ENCODE measurements around the gene CES1. TPM values are rescaled to one million over a fixed set of nuclear protein-coding genes. Genes with fewer than 3 reads are reported as not detected.
"Not testable (repeated sequence)": the region's sequence is repeated elsewhere in the genome, so short reads cannot be mapped to it uniquely, and the experiment has no call there.

CES1 gene
- total RNA-seq, 1 experiment from 2014 or later, result 1.5 TPM

- H3K27ac Mint-ChIP-seq; H3K9me3 Mint-ChIP-seq; H3K4me3 Mint-ChIP-seq; DNase-seq (ENCODE audit: low spot score); H3K4me1 Mint-ChIP-seq; ATAC-seq; POLR2A ChIA-PET; H3K27me3 Mint-ChIP-seq (ENCODE audit: low read depth); H3K36me3 Mint-ChIP-seq; CTCF ChIA-PET: not testable (repeated sequence)
These were observed 41.4 kb downstream of the CES1 start for GRCh38 chr16:55791512-55791911.

- H3K27ac Mint-ChIP-seq; H3K36me3 Mint-ChIP-seq; DNase-seq (ENCODE audit: low spot score); H3K4me1 Mint-ChIP-seq; H3K9me3 Mint-ChIP-seq; POLR2A ChIA-PET; H3K4me3 Mint-ChIP-seq; ATAC-seq; CTCF ChIA-PET; H3K27me3 Mint-ChIP-seq (ENCODE audit: low read depth): not testable (repeated sequence)
These were observed 42.7 kb downstream of the CES1 start for GRCh38 chr16:55790240-55790639.

- H3K4me3 Mint-ChIP-seq; H3K27me3 Mint-ChIP-seq (ENCODE audit: low read depth); ATAC-seq; H3K27ac Mint-ChIP-seq; POLR2A ChIA-PET; H3K4me1 Mint-ChIP-seq; H3K9me3 Mint-ChIP-seq; DNase-seq (ENCODE audit: low spot score); H3K36me3 Mint-ChIP-seq; CTCF ChIA-PET: not testable (repeated sequence)
These were observed 50.2 kb downstream of the CES1 start for GRCh38 chr16:55782793-55783091.

GRCh38 chr16:55782091-55782792, 50.7 kb downstream of the CES1 start:
- H3K27me3 Mint-ChIP-seq (ENCODE audit: low read depth); H3K4me1 Mint-ChIP-seq; H3K9me3 Mint-ChIP-seq; ATAC-seq; CTCF ChIA-PET; H3K27ac Mint-ChIP-seq; H3K36me3 Mint-ChIP-seq; POLR2A ChIA-PET; H3K4me3 Mint-ChIP-seq; DNase-seq (ENCODE audit: low spot score): not testable (repeated sequence)

- H3K4me3 Mint-ChIP-seq; H3K4me1 Mint-ChIP-seq; H3K9me3 Mint-ChIP-seq; POLR2A ChIA-PET; H3K27me3 Mint-ChIP-seq (ENCODE audit: low read depth); DNase-seq (ENCODE audit: low spot score); H3K36me3 Mint-ChIP-seq; H3K27ac Mint-ChIP-seq; CTCF ChIA-PET; ATAC-seq: not testable (repeated sequence)
These were observed 51.4 kb downstream of the CES1 start for GRCh38 chr16:55781456-55781855.

- H3K36me3 Mint-ChIP-seq; H3K4me1 Mint-ChIP-seq; H3K4me3 Mint-ChIP-seq; ATAC-seq; DNase-seq (ENCODE audit: low spot score); H3K27ac Mint-ChIP-seq; CTCF ChIA-PET; H3K9me3 Mint-ChIP-seq; H3K27me3 Mint-ChIP-seq (ENCODE audit: low read depth); POLR2A ChIA-PET: not testable (repeated sequence)
These were observed 52.8 kb downstream of the CES1 start for GRCh38 chr16:55780095-55780407.

- no peak overlapping the region for H3K4me3 Mint-ChIP-seq
- CTCF ChIA-PET, result no interaction called here
These were observed 53.3 kb downstream of the CES1 start for GRCh38 chr16:55779402-55780094.

More at GRCh38 chr16:55779402-55780094, 53.3 kb downstream of the CES1 start:
- H3K4me1 Mint-ChIP-seq, result no peaks in the 10 kb centered on the region
- POLR2A ChIA-PET, result no interaction called here
- no peaks in the 10 kb centered on the region for H3K36me3 Mint-ChIP-seq
- H3K9me3 Mint-ChIP-seq, result no peaks in the 10 kb centered on the region
- H3K27me3 Mint-ChIP-seq (ENCODE audit: low read depth), result no peaks in the 10 kb centered on the region; the same call in 1 of the 2 replicates
- no peak overlapping the region for H3K27ac Mint-ChIP-seq
- TF ChIP-seq TEAD1 (CRISPR knock-in tag; IDR thresholded peaks at IDR 0.05), result no peak
- TF ChIP-seq JUN (CRISPR knock-in tag; IDR thresholded peaks at IDR 0.05), result no peak
- TF ChIP-seq FOXP4 (CRISPR knock-in tag; IDR thresholded peaks at IDR 0.05), result no peak
- TF ChIP-seq CREB1 (CRISPR knock-in tag; IDR thresholded peaks at IDR 0.05), result no peak
- no peak for TF ChIP-seq ZBTB21 (CRISPR knock-in tag; IDR thresholded peaks at IDR 0.05; ENCODE audit: borderline replicate concordance)
- no peak for TF ChIP-seq ZNF396 (CRISPR knock-in tag; IDR thresholded peaks at IDR 0.05; ENCODE audit: borderline replicate concordance)
- no peak for ATAC-seq
- no peak for DNase-seq (ENCODE audit: low spot score)
